Measurements from ENCODE around the gene DDN.

- TF ChIP-seq CTCF (conservative IDR thresholded peaks at IDR 0.05) (no peak; the same call in 1 of the 2 replicates), ZFX (IDR thresholded peaks at IDR 0.05) (no peak)
Observed at GRCh38 chr12:48973941-48974673, 25.1 kb downstream of the DDN start.
